GM21529 (cell line): ENCODE measurements around the gene INAFM2.
A peak's percentile ranks its signal among the peaks of the same experiment; 100 is the strongest.

Experiments used
- ATAC-seq: cut with Tn5 transposase; IDR thresholded peaks from one replicate; pipeline ENCODE4 v1.9.1; 2021; ENCODE audit not compliant: unreplicated experiment

The INAFM2 gene

DNA sequence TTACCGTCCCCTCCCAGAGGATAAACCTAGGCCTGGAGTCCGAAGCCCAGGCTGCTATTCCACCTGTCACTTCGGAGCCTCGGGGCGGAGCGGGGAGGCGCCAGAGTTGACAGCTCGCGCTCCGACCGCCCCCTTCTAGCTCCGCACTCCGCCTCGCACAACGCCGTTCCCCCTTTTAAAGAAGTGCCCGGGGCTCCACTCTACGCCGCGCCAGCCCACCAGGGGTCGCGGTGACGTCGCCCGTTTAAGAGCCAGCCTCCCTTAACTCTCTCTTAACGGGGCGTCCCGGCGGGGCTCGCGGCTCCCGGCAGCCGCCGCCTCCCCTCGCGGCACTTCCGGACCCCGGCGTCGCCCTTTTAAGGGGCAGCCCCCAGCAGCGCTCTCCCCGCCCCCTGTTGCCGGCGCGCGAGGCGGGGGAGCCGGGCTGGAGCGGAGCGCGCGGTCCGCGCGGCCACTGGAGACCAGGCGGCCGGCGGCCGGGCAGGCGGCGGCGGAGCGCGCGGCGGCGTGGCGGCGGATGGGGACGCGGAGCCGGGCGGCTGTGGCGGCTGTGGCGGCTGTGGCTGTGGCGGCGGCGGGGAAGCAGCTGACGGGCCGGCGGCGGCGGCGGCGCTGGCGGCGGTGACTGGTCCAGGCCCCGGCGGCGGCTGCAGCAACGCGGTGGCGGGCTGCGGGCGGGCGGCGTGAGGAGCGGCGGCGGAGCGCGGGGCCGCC is at the start of gene INAFM2:
Gene INAFM2 (plus strand): TSS at position 454 of the 714 bp plus-strand sequence. CDS start 364 bp downstream, outside the sequence.
- ATAC-seq, result peak; percentile 86

DNA sequence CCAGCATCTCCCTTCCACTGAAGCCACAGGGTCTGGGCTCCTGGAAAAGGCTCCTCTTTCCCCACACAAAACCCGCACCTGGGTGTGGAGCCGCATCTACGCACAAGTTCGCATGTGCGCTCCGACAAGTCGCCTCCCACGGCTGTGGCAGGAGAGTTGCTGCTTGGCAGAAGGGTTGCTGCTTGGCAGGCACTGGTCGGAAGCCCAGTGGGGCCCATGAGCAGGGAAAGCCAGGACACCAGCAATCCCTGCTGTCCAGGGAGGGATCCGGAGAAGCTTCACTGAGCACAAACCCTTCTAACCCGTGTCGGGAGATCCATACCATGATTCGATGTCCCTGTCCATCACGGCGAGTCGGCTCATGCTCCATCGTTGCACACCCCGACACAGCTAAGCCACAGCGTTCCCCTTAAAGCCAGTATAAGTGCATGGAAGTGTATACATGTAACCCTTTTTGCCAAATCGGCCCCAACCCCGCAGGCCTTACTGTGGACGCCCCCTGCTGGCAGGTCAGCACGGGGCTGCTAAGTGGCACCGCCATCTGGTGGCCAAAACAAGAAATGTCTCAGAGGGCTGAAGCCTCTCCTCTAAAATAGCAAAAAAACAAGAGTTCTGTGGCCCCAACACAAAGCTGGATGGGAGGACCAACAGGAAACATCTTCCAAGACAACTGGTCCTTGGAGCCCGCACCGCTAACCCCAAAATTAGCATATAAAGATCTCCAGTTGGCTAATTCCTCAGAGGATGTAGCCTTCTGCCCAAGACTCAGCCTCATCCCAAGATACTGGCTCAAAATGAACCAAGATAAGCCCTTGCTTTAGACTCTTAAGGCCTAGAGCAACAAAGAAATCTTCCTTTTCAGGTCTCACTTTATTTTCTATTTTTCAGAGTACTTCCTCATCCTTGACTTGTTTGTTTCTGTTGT is 48.9 kb upstream of the INAFM2 start:
- no peak for ATAC-seq

DNA sequence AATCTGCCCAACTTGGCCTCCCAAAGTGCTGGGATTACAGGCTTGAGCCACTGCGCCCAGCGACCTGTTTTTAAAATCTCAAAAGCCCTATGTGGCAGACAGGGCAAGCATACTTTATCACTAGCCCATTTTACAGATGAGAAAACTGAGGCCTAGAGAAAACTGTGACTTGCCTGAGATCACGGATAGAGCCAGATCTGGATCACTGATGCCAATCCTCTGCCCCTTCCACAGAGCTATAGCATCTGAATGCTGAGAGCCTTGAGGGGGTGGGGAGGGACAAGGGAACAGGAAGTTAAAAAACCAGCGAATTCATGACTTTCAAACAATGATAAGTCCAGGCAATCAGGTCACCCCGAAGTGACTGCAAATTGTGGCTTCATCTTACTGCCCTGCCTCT is 48.0 kb upstream of the INAFM2 start:
- ATAC-seq, result no peak

DNA sequence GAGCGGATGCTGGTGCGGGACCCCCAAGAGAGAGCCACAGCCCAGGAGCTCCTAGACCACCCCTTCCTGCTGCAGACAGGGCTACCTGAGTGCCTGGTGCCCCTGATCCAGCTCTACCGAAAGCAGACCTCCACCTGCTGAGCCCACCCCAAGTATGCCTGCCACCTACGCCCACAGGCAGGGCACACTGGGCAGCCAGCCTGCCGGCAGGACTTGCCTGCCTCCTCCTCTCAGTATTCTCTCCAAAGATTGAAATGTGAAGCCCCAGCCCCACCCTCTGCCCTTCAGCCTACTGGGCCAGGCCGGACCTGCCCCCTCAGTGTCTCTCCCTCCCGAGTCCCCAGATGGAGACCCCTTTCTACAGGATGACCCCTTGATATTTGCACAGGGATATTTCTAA is 47.5 kb upstream of the INAFM2 start:
- ATAC-seq, result no peak

DNA sequence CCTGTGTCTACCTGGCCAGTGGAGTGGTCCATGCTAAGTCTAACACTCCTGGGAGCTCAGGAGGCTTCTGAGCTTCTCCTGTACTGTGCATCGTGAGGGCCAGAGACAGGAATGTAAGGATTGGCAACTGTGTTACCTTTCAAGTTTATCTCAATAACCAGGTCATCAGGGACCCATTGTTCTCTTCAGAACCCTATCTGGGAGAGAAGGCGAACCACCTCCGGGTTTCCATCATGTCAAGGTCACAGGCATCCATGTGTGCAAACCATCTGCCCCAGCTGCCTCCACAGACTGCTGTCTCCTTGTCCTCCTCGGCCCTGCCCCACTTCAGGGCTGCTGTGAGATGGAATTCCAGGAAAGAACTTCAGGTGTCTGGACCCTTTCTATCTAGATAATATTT is 46.6 kb upstream of the INAFM2 start:
- no peak for ATAC-seq

DNA sequence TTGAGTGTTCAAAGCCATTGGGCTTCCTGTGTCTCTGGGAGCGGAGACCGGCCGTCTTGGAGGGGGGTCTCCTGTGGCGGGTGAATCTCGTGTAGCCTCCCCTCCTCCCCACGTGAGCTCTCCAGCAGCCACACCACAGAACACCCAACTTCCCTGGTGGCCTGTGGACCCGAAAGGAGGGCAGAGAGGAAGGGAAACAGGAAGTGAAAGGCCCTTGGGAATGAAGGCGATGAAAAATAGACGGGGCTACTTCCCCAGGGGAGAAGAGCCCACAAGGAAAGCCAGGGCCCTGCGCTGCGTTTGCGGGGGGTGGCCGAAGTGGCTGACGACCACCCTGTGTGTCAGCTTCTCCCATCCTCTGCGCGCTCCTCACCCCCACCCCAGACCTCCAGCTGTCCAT is 46.0 kb upstream of the INAFM2 start:
- no peak for ATAC-seq

DNA sequence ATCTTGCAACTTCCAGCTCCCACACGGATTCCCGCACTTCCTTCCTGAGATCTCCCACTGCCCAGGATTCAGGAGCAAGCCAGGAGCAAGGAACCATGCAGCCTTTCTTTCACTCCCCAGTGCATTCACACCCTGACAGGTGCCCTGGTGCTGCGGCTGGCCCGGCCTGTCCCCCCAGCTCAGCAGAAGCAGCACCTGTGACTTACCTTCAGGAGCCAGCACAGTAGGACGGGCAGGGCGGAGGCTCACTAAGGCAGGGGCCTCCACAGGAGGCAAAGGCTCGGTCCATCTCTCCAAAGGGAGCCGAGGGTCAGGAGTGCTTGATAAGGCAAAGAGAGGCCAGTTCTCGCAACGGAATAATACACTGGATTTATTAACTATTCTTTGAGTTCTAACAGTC is 45.5 kb upstream of the INAFM2 start:
- ATAC-seq, result no peak

DNA sequence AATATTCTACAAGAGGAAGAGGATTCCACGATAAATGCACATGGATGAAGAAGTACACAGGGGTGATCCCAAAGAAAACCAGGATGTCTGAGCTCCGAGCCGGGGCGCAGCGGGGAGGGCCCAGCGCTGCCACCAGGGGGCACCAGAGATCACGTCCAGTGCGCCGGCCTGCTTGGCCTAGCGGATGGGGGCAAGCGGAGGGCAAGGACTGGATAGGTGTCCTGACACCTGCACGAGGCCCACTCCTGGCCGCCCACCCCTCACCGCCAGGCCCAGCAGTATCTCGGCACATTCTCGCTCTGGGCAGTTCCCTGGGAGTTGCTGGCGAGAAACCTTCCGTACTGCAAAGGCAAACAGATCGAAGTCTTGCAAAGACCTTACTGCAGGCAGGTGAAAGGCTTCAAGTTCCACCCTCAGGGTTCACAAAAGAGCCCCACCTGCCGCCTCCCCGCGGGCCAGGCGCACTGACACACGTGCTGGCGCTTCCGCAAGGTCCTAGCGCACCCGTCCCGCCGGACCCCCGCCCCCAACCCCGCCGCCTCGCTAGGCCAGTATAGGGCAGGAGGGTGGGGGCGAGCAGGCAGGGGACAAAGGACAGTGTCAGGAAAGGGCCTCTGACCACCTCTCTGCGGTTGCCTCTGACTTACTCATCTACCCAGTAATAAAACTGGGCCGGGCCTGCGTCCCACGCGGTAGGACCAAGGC is 43.9 kb upstream of the INAFM2 start:
- ATAC-seq, result no peak

DNA sequence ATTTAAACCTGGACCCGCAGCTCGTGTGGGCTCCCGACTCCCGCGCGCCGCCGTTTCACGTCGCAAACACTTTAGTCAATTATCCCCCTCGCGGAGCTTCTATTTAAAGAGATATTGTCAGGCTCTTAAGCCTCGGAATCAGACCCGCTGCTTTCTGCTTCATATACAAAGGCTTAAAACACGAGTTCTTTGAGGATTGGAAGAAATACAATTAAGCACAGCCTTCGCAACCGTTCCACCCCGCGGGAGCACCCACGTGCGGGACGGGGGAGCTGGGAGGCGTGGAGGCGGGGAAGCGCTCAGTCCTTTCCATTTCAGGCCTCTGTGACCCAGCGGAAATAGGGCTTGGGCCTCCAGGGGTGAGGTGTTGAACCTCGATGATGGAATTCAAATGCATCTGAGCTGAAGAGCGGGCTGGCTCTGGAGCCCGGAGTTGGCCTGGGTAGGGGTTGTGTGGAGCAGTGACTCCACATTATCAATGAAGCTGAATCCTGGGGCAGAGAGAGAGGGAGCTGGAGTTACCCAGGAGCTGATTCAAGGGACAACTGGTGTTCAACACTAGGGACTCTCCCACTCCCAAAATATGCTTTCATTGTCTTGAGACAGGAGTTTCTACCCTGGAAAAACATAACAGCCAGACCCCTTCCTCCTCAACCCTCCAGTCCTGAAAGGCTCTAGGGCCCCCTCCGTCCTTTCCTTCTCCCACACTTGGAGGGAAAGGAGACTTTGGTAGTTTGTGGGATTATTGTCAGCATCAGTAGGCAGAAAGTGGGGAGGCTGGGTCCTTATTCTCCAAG is 43.0 kb upstream of the INAFM2 start:
- no peak for ATAC-seq

DNA sequence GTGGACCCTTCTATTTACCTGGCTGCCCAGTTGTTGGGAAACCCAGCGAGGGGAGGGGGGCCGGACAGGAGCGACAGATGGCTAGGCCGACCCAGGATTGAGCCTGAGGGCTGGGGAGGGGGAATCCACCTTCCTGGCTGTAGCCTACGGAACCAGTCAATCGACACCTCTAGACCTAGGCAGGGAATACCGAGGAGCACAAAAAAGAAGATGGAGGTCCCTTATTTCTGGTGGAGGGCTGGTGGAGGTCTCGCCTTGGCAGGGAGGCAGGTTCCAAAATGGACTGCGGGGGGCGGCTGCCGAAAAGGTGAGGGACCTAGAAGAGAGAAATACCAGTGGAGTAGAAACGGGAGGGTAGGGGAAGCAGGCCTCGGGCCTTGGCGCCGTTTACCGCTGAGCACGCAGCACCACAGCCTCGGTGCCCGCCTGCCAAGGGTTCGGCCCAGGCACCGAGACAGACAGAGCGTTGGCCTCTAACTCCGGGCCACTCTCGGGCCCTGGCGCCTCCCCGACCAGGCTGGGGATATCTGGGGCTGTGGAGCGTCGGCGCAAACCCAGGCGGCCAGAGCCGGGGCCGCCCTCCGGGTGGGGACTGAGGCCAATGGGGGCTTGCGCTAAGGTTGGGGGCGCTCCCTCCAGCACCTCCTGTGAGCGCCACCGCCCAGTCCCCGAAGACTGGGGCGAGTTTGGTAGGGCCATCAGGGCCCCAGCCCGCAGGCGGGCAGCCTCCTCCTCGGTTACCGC is 42.3 kb upstream of the INAFM2 start:
- ATAC-seq, result no peak

DNA sequence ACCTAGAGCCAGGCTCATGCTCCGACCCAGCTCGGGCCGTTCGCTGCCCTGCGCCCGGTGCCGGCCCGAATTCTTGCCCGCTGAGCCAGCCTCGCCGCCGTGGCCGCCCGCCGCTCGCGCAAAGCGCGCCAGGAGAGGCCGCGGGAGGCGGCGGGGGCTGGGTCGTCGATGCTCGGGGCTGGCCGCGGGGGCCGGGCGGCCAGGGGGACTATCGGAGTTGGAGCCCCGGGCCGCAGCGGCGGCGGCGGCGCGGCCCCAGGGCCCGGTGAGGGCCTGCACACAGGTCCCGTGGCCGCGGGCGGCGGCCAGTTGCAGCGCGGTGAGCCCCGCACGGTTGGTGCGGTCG is 41.7 kb upstream of the INAFM2 start:
- ATAC-seq, result no peak

DNA sequence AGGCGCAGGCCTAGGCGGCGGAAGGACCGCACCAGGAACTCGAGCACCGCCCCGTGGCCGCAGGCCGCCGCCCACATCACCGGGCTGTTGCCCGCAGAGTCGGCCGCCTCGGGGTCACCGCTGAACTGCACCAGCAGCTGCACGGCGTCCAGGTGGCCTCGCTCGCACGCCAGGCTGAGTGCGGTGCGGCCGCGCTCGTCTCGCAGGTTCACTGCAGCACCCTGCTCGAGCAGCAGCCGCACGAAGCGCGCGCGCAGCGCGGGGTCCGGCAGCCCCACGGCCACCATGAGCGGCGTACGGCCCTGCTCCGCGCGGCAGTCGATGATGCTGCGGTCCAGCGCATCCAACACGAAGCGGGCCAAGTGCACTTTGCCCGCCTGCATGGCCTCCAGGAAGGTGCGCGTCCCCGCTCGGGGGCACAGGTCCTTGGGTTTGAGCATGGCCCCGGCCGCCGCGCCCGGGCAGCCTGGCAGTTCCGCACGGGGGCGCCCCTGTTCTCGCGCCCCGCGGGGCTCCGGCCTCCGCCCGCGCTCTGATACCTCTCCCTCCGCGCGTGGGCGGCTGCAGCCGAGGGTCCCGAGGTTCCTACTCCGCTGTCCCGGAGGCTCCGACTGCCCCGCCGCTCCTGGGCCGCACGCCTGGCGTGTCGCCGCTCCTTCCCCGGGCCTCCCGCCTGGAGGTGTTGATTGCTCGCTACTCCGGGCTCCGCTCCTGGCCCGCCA is 41.2 kb upstream of the INAFM2 start:
- ATAC-seq, result peak; percentile 54

DNA sequence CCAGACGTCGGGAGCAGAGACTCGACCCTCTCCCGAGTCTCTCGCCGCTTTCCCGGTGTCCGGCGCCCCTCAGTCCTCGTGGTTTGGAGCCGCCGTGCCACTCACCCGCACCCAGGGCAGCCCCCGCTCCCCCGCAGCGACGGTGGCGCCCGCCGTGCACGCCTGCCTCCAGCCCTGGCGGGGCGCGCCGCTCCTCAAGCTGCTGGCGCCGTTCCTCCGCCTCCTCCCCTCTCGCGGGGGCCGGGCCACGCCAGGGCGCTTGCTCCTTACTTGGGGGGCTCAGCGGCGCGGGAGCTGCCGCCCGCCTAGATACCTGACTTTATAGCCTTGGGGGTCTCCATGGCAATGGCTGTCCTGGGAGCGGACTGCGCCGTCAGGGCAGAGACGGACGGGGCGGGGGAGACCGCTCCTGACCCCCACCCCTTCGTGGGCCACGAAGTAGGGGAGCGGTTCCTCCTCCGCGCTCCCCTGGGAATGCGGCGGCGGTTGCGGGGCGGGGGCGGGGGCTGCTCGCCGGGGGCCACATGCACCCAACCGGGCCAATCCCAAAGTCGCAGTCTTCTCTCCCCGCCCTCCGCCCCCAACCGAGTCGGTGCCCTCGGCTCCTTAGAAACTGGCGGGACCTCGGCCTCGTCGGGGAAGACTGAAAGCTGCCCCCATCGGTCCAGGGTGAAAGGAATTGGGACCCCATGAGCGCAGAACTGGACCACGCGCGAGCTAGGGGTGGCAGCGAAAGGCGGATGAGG is 40.5 kb upstream of the INAFM2 start, which contains the start of gene ANKRD63:
Gene ANKRD63 (minus strand): TSS at position 196 of the 746 bp plus-strand sequence. CDS start 478 bp downstream, outside the sequence.
- ATAC-seq, result peak; percentile 27

DNA sequence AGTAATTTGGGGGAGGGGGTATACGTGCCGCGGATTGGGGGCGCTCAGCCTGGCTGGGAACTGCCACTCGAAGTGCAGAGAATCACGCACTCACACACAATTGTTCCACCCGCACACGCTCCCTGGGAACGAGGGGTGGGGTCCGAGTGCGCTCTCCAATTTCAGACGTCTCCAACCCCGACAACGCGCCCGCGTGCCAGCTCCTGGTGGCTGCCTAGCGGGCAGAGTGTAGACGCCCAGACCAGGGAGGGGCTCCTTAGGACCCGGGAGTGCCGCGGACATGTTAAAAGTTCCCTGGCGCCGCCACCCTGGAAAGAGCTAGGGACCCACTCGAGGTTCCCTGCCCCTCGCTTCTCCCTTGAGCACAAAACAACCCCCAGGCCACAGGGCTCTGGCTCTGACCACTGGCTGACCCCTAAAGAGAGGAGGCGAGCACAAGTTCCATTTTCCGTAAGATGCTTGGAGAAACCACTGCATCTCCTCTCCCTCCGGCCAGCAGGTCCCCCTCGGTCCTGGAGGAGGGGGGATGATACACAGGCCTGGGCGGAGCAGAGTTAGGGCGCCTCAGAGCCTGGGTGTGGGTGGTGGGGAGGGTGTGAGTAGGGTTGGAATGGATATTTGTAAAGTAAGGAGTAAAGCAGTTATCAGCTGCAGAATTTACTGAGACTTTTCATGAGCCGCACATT is 39.7 kb upstream of the INAFM2 start:
- ATAC-seq, result no peak

DNA sequence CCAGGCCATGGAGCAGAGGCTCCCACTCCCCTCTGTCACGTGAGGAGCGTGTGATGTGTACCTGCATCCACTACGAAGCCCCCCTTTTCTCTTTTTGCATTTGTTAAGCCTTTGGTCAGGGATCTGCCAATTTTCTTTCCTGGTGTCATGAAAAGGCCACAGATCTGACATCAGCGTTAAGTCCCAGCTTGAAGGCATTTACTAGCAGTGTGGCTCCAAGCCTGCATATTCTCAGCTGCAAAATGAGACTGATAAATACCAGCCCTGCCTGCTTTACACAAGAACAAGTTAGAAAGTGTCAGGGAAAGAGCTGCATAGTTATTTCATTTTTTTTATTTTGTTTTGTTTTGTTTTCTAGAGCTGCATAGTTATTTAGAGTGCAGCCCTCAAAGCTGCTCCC is 38.3 kb upstream of the INAFM2 start:
- no peak for ATAC-seq

DNA sequence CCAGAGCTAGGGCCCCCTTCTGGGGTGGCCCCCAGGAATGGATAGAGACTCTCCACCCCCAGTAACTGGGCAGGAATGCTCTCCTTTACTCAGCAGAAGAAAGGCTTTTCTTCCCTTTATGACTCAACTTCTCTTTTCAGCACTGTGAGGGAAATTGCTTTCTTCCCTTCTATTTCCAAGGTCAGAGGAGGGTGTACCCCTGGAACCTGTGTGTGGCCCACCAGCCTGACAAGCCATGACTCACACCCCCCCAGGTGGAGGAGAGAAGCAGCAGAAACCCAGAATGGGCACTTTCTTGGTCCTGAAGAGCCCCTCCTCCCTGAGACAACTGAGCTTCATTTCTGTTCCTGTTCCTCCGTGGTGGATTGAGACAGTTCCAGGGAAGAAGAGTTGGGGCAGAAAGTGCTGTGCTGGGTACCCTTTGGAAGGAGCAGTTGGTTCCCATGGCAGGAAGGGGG is 37.9 kb upstream of the INAFM2 start:
- no peak for ATAC-seq

DNA sequence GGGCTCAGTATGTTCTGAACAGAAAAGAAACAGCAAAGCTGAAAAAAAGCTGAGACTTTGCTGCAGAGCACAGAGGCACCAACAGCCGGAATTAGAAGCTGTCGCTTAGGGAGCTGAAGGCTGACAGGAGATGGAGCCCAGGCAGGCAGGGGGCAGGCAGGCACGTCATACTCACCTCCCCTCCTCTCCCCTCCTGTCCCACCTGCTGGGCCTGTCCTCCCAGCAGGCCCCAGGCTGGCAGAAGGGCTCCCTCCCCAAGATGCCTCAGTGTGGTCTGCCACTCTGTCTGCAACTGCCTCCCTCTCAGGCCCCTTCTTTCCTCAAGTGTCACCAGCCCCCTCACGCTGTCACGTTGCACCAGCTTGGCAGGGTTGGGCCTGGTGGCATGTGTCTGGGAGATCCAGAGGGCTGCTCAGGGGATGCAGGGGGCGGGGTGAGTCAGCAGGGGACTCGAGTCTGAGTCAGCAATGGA is 37.4 kb upstream of the INAFM2 start:
- no peak for ATAC-seq

DNA sequence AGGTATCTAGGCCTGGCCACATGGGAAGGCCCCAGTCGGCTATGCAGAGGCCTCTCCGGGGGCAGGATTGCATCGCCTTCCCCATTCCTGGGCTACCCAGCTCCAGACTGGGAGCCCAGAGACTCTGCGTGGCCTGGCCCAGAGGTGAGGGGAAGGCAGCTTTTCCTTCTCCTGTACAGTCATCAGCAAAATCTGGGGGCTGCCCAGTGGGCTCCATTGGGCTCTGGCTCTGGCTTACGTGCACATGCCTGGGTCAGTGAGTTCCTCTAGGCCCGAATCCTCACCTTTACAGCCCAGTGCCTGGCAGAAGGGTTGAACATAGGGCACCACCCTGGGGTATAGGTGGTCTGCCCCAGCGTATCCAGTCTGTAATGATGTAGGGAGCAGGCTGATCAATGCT is 36.7 kb upstream of the INAFM2 start:
- no peak for ATAC-seq
